SK-N-SH (cell line): ENCODE data around the gene SPTBN1. TPM values are rescaled to one million over a fixed set of nuclear protein-coding genes. Genes with fewer than 3 reads are reported as not detected.

Experiments used
- CTCF ChIA-PET: fragments of 300-600, 350-600 bp; formaldehyde crosslinking; extraction: SDS; loops from one replicate; lab custom pipeline; 2021; lab: Yijun Ruan, JAX
- POLR2A ChIA-PET: fragments of 350-600 bp; sonication (Branson Sonifier 250); formaldehyde crosslinking; extraction: SDS; loops from one replicate; lab custom pipeline; 2020; ENCODE audit warnings: antibody characterized with exemption, inconsistent platforms; lab: Yijun Ruan, JAX
- DNase-seq: peaks from one replicate; pipeline ENCODE4 v3.0.0; 2012
- H2AFZ ChIP-seq: fragments of 200-600 bp; sonication (generic); 2 replicates; pipeline ENCODE4 v1.8.1; 2016; ENCODE audit warnings: antibody characterized with exemption, mild to moderate bottlenecking, low read depth
- H3F3A ChIP-seq: fragments of 200-600 bp; sonication (generic); replicated peaks from 2 replicates; pipeline ENCODE3; 2016; ENCODE audit warnings: antibody characterized with exemption, mild to moderate bottlenecking; ENCODE audit not compliant: insufficient read depth
- H3K27ac ChIP-seq, 2 experiments: fragments of 200-500 bp in 1 of 2; fragments of 200-600 bp in 1 of 2; sonication (Bioruptor generic) in 1 of 2; sonication (generic), shearing (Covaris generic) in 1 of 2; 2 replicates each; pipeline versions ENCODE4 v1.5.1 to v1.6.1; 2014 to 2016; ENCODE audit warnings: low read depth in 2 of 2, inconsistent platforms in 1 of 2, low read length in 1 of 2, mild to moderate bottlenecking in 1 of 2, mixed read lengths in 1 of 2
- H3K27me3 ChIP-seq: fragments of 200-600 bp; sonication (generic), shearing (Covaris generic); 2 replicates; pipeline ENCODE4 v1.6.1; 2016; ENCODE audit warnings: mixed run types; ENCODE audit not compliant: insufficient read depth
- H3K36me3 ChIP-seq, 2 experiments: fragments of 200-500 bp in 1 of 2; fragments of 200-600 bp in 1 of 2; sonication (Bioruptor generic) in 1 of 2; sonication (generic) in 1 of 2; replicated peaks in 1 of 2; 2 replicates each; pipeline versions ENCODE3 to v1.5.1; 2014 to 2016; ENCODE audit warnings: low read length in 1 of 2, mild to moderate bottlenecking in 1 of 2; ENCODE audit not compliant: insufficient read depth in 2 of 2, control insufficient read depth in 1 of 2
- H3K4me1 ChIP-seq, 2 experiments: fragments of 200-500 bp in 1 of 2; fragments of 200-600 bp in 1 of 2; sonication (Bioruptor generic) in 1 of 2; sonication (generic), shearing (Covaris generic) in 1 of 2; 2 replicates each; pipeline versions ENCODE4 v1.5.1 to v1.6.1; 2014 to 2016; ENCODE audit warnings: low read depth in 1 of 2, low read length in 1 of 2, mixed run types in 1 of 2; ENCODE audit not compliant: insufficient read depth in 2 of 2, control insufficient read depth in 1 of 2
- H3K4me2 ChIP-seq: fragments of 200-600 bp; sonication (generic), shearing (Covaris generic); 2 replicates; pipeline ENCODE4 v1.6.1; 2017; ENCODE audit warnings: mixed run types
- H3K4me3 ChIP-seq, 2 experiments: fragments of 200-500 bp in 1 of 2; fragments of 200-600 bp in 1 of 2; sonication (Bioruptor generic) in 1 of 2; sonication (generic), shearing (Covaris generic) in 1 of 2; 2 replicates each; pipeline versions ENCODE4 v1.5.1 to v1.8.1; 2014 to 2016; ENCODE audit warnings: low read depth in 2 of 2, inconsistent platforms in 1 of 2, low read length in 1 of 2, mild to moderate bottlenecking in 1 of 2, mixed read lengths in 1 of 2, moderate library complexity in 1 of 2
- H3K79me2 ChIP-seq: fragments of 200-600 bp; sonication (generic); 2 replicates; pipeline ENCODE4 v1.8.1; 2017; ENCODE audit warnings: mild to moderate bottlenecking; ENCODE audit not compliant: insufficient read depth
- H3K9ac ChIP-seq: fragments of 200-600 bp; sonication (generic); 2 replicates; pipeline ENCODE4 v1.6.1; 2017; ENCODE audit warnings: mixed run types
- H3K9me2 ChIP-seq: fragments of 200-600 bp; sonication (generic); 2 replicates; pipeline ENCODE4 v1.6.1; 2017; ENCODE audit warnings: mixed run types
- H3K9me3 ChIP-seq: fragments of 200-600 bp; sonication (generic); 2 replicates; pipeline ENCODE4 v1.6.1; 2017; ENCODE audit warnings: mixed run types, mild to moderate bottlenecking, moderate library complexity
- H4K20me1 ChIP-seq: fragments of 200-600 bp; sonication (generic); 2 replicates; pipeline ENCODE4 v1.6.1; 2017; ENCODE audit warnings: mild to moderate bottlenecking, mixed run types; ENCODE audit not compliant: insufficient read depth
- CHD2 ChIP-seq: fragments of 150-350 bp; IDR thresholded peaks from 2 replicates; pipeline ENCODE4 v1.6.1; 2018; ENCODE audit warnings: low read length; ENCODE audit not compliant: partially characterized antibody
- EP300 ChIP-seq, 2 experiments: IDR thresholded peaks; 2 replicates each; pipeline versions ENCODE4 v1.4.0 to v1.6.1; 2012; ENCODE audit warnings: borderline replicate concordance in 1 of 2, low read depth in 1 of 2, low read length in 1 of 2
- IRF3 ChIP-seq: fragments of 150-350 bp; IDR thresholded peaks from 2 replicates; pipeline ENCODE4 v1.6.1; 2016; ENCODE audit warnings: mild to moderate bottlenecking, low read depth, low read length
- MEF2A ChIP-seq: IDR thresholded peaks from 2 replicates; pipeline ENCODE4 v1.4.0; 2012; ENCODE audit warnings: low read depth, borderline replicate concordance
- NFIC ChIP-seq: IDR thresholded peaks from 2 replicates; pipeline ENCODE4 v1.4.0; 2012; ENCODE audit warnings: borderline replicate concordance
- NRF1 ChIP-seq: IDR thresholded peaks from 2 replicates; pipeline ENCODE4 v1.6.1; 2012; ENCODE audit warnings: low read depth, mild to moderate bottlenecking, low read length
- PBX3 ChIP-seq: IDR thresholded peaks from 2 replicates; pipeline ENCODE4; 2012
- POLR2AphosphoS5 ChIP-seq: IDR thresholded peaks from 2 replicates; pipeline ENCODE4 v1.6.1; 2012; ENCODE audit warnings: low read depth, low read length
- RCOR1 ChIP-seq: fragments of 150-350 bp; IDR thresholded peaks from 2 replicates; pipeline ENCODE4 v1.6.1; 2017; ENCODE audit warnings: antibody characterized with exemption, low read length
- RFX5 ChIP-seq: IDR thresholded peaks from 2 replicates; pipeline ENCODE4 v1.6.1; 2012; ENCODE audit warnings: mild to moderate bottlenecking, improper control_type of control experiment, low read length
- RXRA ChIP-seq: IDR thresholded peaks from 2 replicates; pipeline ENCODE4 v1.4.0; 2012; ENCODE audit warnings: low read depth, mild to moderate bottlenecking, borderline replicate concordance
- SIN3A ChIP-seq: IDR thresholded peaks from 2 replicates; pipeline ENCODE4 v1.6.1; 2012; ENCODE audit warnings: low read depth, mild to moderate bottlenecking, low read length, moderate library complexity, borderline replicate concordance
- SMC3 ChIP-seq: IDR thresholded peaks from 2 replicates; pipeline ENCODE4 v1.6.1; 2012; ENCODE audit warnings: low read depth, low read length, improper control_type of control experiment
- USF2 ChIP-seq: fragments of 150-350 bp; IDR thresholded peaks from 2 replicates; pipeline ENCODE4 v1.6.1; 2017; ENCODE audit warnings: antibody characterized with exemption, low read length, low read depth, borderline replicate concordance
- YY1 ChIP-seq: IDR thresholded peaks from 2 replicates; pipeline ENCODE4 v1.4.0; 2012; ENCODE audit warnings: low read depth, mild to moderate bottlenecking
- WGBS: methylation state at CpG from one replicate; pipeline ENCODE4 v1.1.6; 2017; ENCODE audit warnings: low lambda C conversion rate; 5-methylcytosine and 5-hydroxymethylcytosine counted together
- polyA plus RNA-seq, 3 experiments: library from polyadenylated mRNA; depleted of rRNA; stranded (reverse); fragments of >200 nt; gene quantifications; 2 replicates each; pipeline ENCODE4 v1.2.3, GENCODE V29; 2012
- TF ChIP-seq, protein P1 (sequence below): IDR thresholded peaks from 2 replicates; pipeline ENCODE4 v1.4.0; 2012; ENCODE audit warnings: low read depth, borderline replicate concordance
- TF ChIP-seq, protein P2 (sequence below): fragments of 200-600 bp; sonication (generic); IDR thresholded peaks from 2 replicates; pipeline ENCODE4 v1.6.1; 2017; ENCODE audit warnings: antibody characterized with exemption, mild to moderate bottlenecking, moderate library complexity

SPTBN1 gene
- polyA plus RNA-seq, 1 of the 3 experiments (the other 2 are of a cell fraction) = 29.1 TPM

DNA sequence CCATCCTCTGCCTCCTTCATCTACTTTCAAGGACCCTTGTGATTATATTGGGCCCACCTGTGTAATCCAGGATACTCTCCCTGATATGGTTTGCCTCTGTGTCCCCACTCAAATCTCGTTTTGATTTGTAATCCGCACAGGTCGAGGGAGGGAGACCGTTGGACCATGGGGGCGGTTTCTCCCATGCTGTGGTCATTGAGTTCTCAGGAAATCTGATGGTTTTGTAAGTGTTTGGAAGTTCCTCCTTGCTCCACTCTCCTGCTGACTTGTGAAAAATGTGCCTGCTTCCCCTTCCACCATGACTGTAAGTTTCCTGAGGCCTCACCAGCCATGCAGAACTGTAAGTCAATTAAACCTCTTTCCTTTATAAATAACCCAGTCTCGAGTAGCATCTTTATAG, 225.3 kb downstream of the SPTBN1 start:
- H3K27me3 ChIP-seq = no peaks in the 10 kb centered on the region
- H3F3A ChIP-seq = no peaks in the 10 kb centered on the region
- no peak overlapping the region for H3K27ac ChIP-seq
- no peaks in the 10 kb centered on the region for H3K9me3 ChIP-seq
- DNase-seq = no peak
- H3K79me2 ChIP-seq = no peaks in the 10 kb centered on the region
- no peak overlapping the region for H3K4me3 ChIP-seq
- H3K36me3 ChIP-seq = no peaks in the 10 kb centered on the region
- H3K9ac ChIP-seq = no peak overlapping the region
- 83% methylated on average over 6 of the region's 6 CpGs for WGBS
- H3K9me2 ChIP-seq = no peaks in the 10 kb centered on the region
- ChIA-PET CTCF (interaction anchor here (1.6 to 1.7 kb wide), 2 partner anchors 23 kb away, joined by 4 to 7 read pairs; no protein-coding TSS in a partner anchor), POLR2A (no interaction called here)
- TF ChIP-seq SIN3A = no peak
- TF ChIP-seq POLR2AphosphoS5 = no peak
- no peak for TF ChIP-seq EP300 (IDR thresholded peaks at IDR 0.05; ENCODE audit: borderline replicate concordance in 1 of 2, low read depth in 1 of 2, low read length in 1 of 2)
- no peak for TF ChIP-seq PBX3
- no peak for TF ChIP-seq RCOR1
- TF ChIP-seq, protein P1, sequence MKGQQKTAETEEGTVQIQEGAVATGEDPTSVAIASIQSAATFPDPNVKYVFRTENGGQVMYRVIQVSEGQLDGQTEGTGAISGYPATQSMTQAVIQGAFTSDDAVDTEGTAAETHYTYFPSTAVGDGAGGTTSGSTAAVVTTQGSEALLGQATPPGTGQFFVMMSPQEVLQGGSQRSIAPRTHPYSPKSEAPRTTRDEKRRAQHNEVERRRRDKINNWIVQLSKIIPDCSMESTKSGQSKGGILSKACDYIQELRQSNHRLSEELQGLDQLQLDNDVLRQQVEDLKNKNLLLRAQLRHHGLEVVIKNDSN = no peak
- TF ChIP-seq NRF1 = no peak
- TF ChIP-seq USF2 = no peak
- TF ChIP-seq CHD2 = no peak
- TF ChIP-seq NFIC = no peak
- H2AFZ ChIP-seq = no peak overlapping the region
- H3K4me1 ChIP-seq = peaks cover 4 to 9% of the 10 kb centered on the region in 2 experiments; a peak in 2 of 4 replicates
- no peak overlapping the region for H3K4me2 ChIP-seq
- H4K20me1 ChIP-seq = no peaks in the 10 kb centered on the region

- Histone ChIP-seq H3K27ac (no peak overlapping the region), H3K9me3 (no peaks in the 10 kb centered on the region), H3K79me2 (no peaks in the 10 kb centered on the region), H3K4me3 (no peak overlapping the region), H3K9ac (no peak overlapping the region), H4K20me1 (no peaks in the 10 kb centered on the region), H3K36me3 (no peaks in the 10 kb centered on the region), H3K27me3 (no peaks in the 10 kb centered on the region), H2AFZ (no peak overlapping the region), H3K4me2 (no peak overlapping the region), H3K4me1 (peaks cover 0 to 9% of the 10 kb centered on the region in 2 experiments; a peak in 2 of 4 replicates), H3F3A (no peaks in the 10 kb centered on the region), H3K9me2 (no peaks in the 10 kb centered on the region)
- DNase-seq = no peak
- ChIA-PET CTCF (interaction anchor here (1.4 to 2.1 kb wide), 4 partner anchors 11 to 577 kb away, joined by 3 to 9 read pairs (median 4); no protein-coding TSS in a partner anchor), POLR2A (no interaction called here)
- WGBS = 89% methylated on average over 2 of the region's 2 CpGs
- TF ChIP-seq SMC3 (no peak), MEF2A (no peak), YY1 (no peak), RXRA (no peak), RFX5 (no peak), IRF3 (no peak)
- TF ChIP-seq, protein P2, sequence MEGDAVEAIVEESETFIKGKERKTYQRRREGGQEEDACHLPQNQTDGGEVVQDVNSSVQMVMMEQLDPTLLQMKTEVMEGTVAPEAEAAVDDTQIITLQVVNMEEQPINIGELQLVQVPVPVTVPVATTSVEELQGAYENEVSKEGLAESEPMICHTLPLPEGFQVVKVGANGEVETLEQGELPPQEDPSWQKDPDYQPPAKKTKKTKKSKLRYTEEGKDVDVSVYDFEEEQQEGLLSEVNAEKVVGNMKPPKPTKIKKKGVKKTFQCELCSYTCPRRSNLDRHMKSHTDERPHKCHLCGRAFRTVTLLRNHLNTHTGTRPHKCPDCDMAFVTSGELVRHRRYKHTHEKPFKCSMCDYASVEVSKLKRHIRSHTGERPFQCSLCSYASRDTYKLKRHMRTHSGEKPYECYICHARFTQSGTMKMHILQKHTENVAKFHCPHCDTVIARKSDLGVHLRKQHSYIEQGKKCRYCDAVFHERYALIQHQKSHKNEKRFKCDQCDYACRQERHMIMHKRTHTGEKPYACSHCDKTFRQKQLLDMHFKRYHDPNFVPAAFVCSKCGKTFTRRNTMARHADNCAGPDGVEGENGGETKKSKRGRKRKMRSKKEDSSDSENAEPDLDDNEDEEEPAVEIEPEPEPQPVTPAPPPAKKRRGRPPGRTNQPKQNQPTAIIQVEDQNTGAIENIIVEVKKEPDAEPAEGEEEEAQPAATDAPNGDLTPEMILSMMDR = no peak
- TF ChIP-seq, protein P1 = no peak
Observed at GRCh38 chr2:54683596-54683995, 227.5 kb downstream of the SPTBN1 start.
